Natural killer cell (primary cell): ENCODE data around the gene GNGT2. TPM values are rescaled to one million over a fixed set of nuclear protein-coding genes. Genes with fewer than 3 reads are reported as not detected.

Source experiments
- ATAC-seq, 3 donors: fragments of 150-1000 bp in 2 of 3; fragments of 200-7000 bp in 1 of 3; cut with Tn5 transposase; 1 replicate in 1 of 3; 2 replicates in 2 of 3; pipeline ENCODE4 v1.10.0; 2021; ENCODE audit warnings: mild to moderate bottlenecking in 2 of 3, moderate library complexity in 2 of 3
- DNase-seq, 2 donors: peaks; one replicate each; pipeline versions ENCODE4 v3.0.0 to v3.0.0-alpha.2; 2013 to 2021; ENCODE audit warnings: mixed read lengths in 1 of 2
- H3K27ac ChIP-seq: one replicate; pipeline ENCODE4 v1.5.1; 2013; ENCODE audit warnings: mild to moderate bottlenecking, low read length
- H3K27me3 ChIP-seq: one replicate; pipeline ENCODE4 v1.6.1; 2013; ENCODE audit warnings: low read length; ENCODE audit not compliant: control insufficient read depth, insufficient read depth
- H3K36me3 ChIP-seq: one replicate; pipeline ENCODE4 v1.6.1; 2013; ENCODE audit warnings: low read length; ENCODE audit not compliant: control insufficient read depth, insufficient read depth
- H3K4me1 ChIP-seq: one replicate; pipeline ENCODE4 v1.6.1; 2013; ENCODE audit warnings: low read length; ENCODE audit not compliant: control insufficient read depth, insufficient read depth
- H3K4me3 ChIP-seq: one replicate; pipeline ENCODE4 v1.5.1; 2013; ENCODE audit warnings: low read length
- H3K9me3 ChIP-seq: one replicate; pipeline ENCODE4 v1.6.1; 2013; ENCODE audit warnings: low read length; ENCODE audit not compliant: control insufficient read depth, insufficient read depth
- H3K27ac Mint-ChIP-seq, 2 donors: one replicate each; pipeline ENCODE4 v1.8.0; 2022; ENCODE audit warnings: mild to moderate bottlenecking in 2 of 2, mixed read lengths in 2 of 2, moderate library complexity in 1 of 2
- H3K27me3 Mint-ChIP-seq, 2 donors: one replicate each; pipeline ENCODE4 v1.8.0; 2022; ENCODE audit warnings: low read depth in 2 of 2, mixed read lengths in 2 of 2
- H3K36me3 Mint-ChIP-seq: one replicate; pipeline ENCODE4 v1.8.0; 2022; ENCODE audit warnings: mixed read lengths
- H3K4me1 Mint-ChIP-seq, 2 donors: one replicate each; pipeline ENCODE4 v1.8.0; 2022; ENCODE audit warnings: mixed read lengths in 2 of 2
- H3K4me3 Mint-ChIP-seq: one replicate; pipeline ENCODE4 v1.8.0; 2022; ENCODE audit warnings: mild to moderate bottlenecking, moderate library complexity, mixed read lengths
- H3K9me3 Mint-ChIP-seq, 2 donors: one replicate each; pipeline ENCODE4 v1.8.0; 2022; ENCODE audit warnings: mixed read lengths in 2 of 2
- WGBS: methylation state at CpG from one replicate; pipeline ENCODE4 v1.1.7; 2013; ENCODE audit warnings: missing lambda C conversion rate; ENCODE audit not compliant: insufficient coverage; 5-methylcytosine and 5-hydroxymethylcytosine counted together
- intact Hi-C: fragments of 100-400 bp; cut with micrococcal nuclease; formaldehyde crosslinking; loops from one replicate; pipeline ENCODE4 v1.14.2; 2022
- total RNA-seq, 4 donors: library from RNA; stranded (reverse); fragments of 120-200 nt in 1 of 4; gene quantifications; one replicate each; pipeline versions ENCODE4 v1.2.3 to v1.2.4, GENCODE V29; 2013 to 2022
- TF ChIP-seq, protein P1 (sequence below): fragments of 200-600 bp; IDR thresholded peaks from one replicate; pipeline ENCODE4 v1.8.0; 2022; ENCODE audit warnings: antibody characterized with exemption

The GNGT2 gene
- total RNA-seq, 3 donors from 2014 or later (not counting 1 experiment from before 2014, with no cell fraction given), result 35.8 to 41.6 (median 39.4) TPM

GRCh38 chr17:49255125-49255524 lies 44.8 kb upstream of the GNGT2 start:
- H3K27ac Mint-ChIP-seq, result no peak overlapping the region
- no peak for ATAC-seq
- no peaks in the 10 kb centered on the region for H3K4me1 Mint-ChIP-seq
- H3K4me3 Mint-ChIP-seq, result no peak overlapping the region
- TF ChIP-seq, protein P1, sequence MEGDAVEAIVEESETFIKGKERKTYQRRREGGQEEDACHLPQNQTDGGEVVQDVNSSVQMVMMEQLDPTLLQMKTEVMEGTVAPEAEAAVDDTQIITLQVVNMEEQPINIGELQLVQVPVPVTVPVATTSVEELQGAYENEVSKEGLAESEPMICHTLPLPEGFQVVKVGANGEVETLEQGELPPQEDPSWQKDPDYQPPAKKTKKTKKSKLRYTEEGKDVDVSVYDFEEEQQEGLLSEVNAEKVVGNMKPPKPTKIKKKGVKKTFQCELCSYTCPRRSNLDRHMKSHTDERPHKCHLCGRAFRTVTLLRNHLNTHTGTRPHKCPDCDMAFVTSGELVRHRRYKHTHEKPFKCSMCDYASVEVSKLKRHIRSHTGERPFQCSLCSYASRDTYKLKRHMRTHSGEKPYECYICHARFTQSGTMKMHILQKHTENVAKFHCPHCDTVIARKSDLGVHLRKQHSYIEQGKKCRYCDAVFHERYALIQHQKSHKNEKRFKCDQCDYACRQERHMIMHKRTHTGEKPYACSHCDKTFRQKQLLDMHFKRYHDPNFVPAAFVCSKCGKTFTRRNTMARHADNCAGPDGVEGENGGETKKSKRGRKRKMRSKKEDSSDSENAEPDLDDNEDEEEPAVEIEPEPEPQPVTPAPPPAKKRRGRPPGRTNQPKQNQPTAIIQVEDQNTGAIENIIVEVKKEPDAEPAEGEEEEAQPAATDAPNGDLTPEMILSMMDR, result no peak
- 73% methylated on average over 3 of the region's 5 CpGs for WGBS
- no peaks in the 10 kb centered on the region for H3K36me3 ChIP-seq
- intact Hi-C loops, result no loop called here
- H3K27ac ChIP-seq, result no peak overlapping the region
- no peak for DNase-seq
- peaks cover 0 to 2% of the 10 kb centered on the region in 2 donors for H3K27me3 Mint-ChIP-seq
- H3K36me3 Mint-ChIP-seq, result no peaks in the 10 kb centered on the region
- H3K9me3 ChIP-seq, result no peaks in the 10 kb centered on the region
- H3K9me3 Mint-ChIP-seq, result no peaks in the 10 kb centered on the region
- H3K4me3 ChIP-seq, result no peak overlapping the region
- peaks cover 3% of the 10 kb centered on the region for H3K27me3 ChIP-seq
- peaks cover 8% of the 10 kb centered on the region for H3K4me1 ChIP-seq

- Mint-ChIP-seq H3K36me3 (no peaks in the 10 kb centered on the region), H3K27ac (no peak overlapping the region), H3K4me3 (no peak overlapping the region), H3K27me3 (peaks cover 0 to 2% of the 10 kb centered on the region in 2 donors), H3K9me3 (no peaks in the 10 kb centered on the region), H3K4me1 (no peaks in the 10 kb centered on the region)
- WGBS, result 92% methylated on average over 4 of the region's 4 CpGs
- Histone ChIP-seq H3K4me1 (no peaks in the 10 kb centered on the region), H3K9me3 (no peaks in the 10 kb centered on the region), H3K4me3 (no peak overlapping the region), H3K27ac (no peak overlapping the region), H3K36me3 (no peaks in the 10 kb centered on the region), H3K27me3 (no peaks in the 10 kb centered on the region)
- intact Hi-C loops, result no loop called here
- ATAC-seq (no peak), DNase-seq (no peak)
- TF ChIP-seq, protein P1, result no peak
Observed at GRCh38 chr17:49254066-49254465, 43.7 kb upstream of the GNGT2 start.

DNA sequence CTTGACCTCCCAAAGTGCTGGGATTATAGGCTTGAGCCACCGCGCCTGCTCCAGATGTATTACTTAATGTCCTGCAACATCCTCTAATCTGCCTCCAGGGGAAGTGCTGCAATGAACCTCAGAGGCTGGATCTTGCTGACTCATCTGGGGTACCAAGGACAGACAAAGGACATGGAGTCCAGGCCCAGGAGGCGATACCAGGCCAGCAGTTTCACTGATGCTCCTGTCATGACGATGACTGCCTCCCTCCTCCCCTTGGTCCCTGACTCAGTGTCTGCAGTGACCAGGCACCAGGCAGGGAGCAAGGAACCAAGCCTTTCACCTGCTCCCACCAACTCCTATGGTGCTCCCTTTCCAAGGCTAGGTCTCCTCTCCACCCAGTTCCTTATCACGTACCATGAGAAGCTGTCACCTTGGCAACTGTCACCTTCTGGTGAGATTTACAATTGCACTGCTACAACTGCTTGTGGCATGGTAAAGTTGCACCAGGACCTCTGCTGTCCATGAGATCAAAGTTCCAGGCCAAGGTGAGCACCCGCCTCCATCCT lies 41.8 kb upstream of the GNGT2 start:
- no peak overlapping the region for H3K4me3 ChIP-seq
- no peaks in the 10 kb centered on the region for H3K36me3 Mint-ChIP-seq
- H3K27me3 Mint-ChIP-seq, result peaks cover 0 to 2% of the 10 kb centered on the region in 2 donors
- DNase-seq, result no peak
- H3K36me3 ChIP-seq, result no peaks in the 10 kb centered on the region
- H3K27ac ChIP-seq, result no peak overlapping the region
- no peaks in the 10 kb centered on the region for H3K4me1 ChIP-seq
- no peaks in the 10 kb centered on the region for H3K27me3 ChIP-seq
- no peak for ATAC-seq
- H3K4me1 Mint-ChIP-seq, result no peaks in the 10 kb centered on the region
- H3K9me3 Mint-ChIP-seq, result no peaks in the 10 kb centered on the region
- no peaks in the 10 kb centered on the region for H3K9me3 ChIP-seq
- H3K4me3 Mint-ChIP-seq, result no peak overlapping the region
- TF ChIP-seq, protein P1, result no peak
- intact Hi-C loops, result no loop called here
- 88% methylated on average over 6 of the region's 6 CpGs for WGBS
- H3K27ac Mint-ChIP-seq, result no peak overlapping the region

- Mint-ChIP-seq H3K36me3 (no peaks in the 10 kb centered on the region), H3K4me1 (no peaks in the 10 kb centered on the region), H3K27me3 (peaks cover 0 to 2% of the 10 kb centered on the region in 2 donors), H3K4me3 (no peak overlapping the region), H3K9me3 (no peaks in the 10 kb centered on the region), H3K27ac (no peak overlapping the region)
- H3K36me3 ChIP-seq, result no peaks in the 10 kb centered on the region
- H3K9me3 ChIP-seq, result no peaks in the 10 kb centered on the region
- H3K4me1 ChIP-seq, result no peaks in the 10 kb centered on the region
- no peak overlapping the region for H3K27ac ChIP-seq
- H3K27me3 ChIP-seq, result no peaks in the 10 kb centered on the region
- 91% methylated on average over 11 of the region's 12 CpGs for WGBS
- ATAC-seq, result no peak
- intact Hi-C loops, result no loop called here
- DNase-seq, result no peak
- H3K4me3 ChIP-seq, result no peak overlapping the region
- TF ChIP-seq, protein P1, result no peak
Observed at GRCh38 chr17:49249890-49250522, 39.6 kb upstream of the GNGT2 start.
